A549 (cell line): ENCODE data around the gene ITGB2. TPM values are rescaled to one million over a fixed set of nuclear protein-coding genes. Genes with fewer than 3 reads are reported as not detected.

Experiments used
- ATAC-seq, 2 experiments: fragments of 200-7000 bp in 1 of 2; fragments of >200 bp in 1 of 2; cut with Nextera tagmentation in 1 of 2; cut with Tn5 transposase in 1 of 2; 3 replicates each; pipeline versions ENCODE4 v1.8.0 to v1.9.1; 2018 to 2020; ENCODE audit warnings: mild to moderate bottlenecking in 1 of 2, moderate library complexity in 1 of 2
- CTCF ChIA-PET: fragments of 300-600 bp; sonication (Branson Sonifier 250); formaldehyde crosslinking; extraction: SDS; loops from one replicate; lab custom pipeline; 2021; ENCODE audit warnings: antibody characterized with exemption, inconsistent platforms; lab: Yijun Ruan, JAX
- POLR2A ChIA-PET: fragments of 350-600 bp; formaldehyde crosslinking; extraction: SDS; loops from one replicate; lab custom pipeline; 2021; ENCODE audit warnings: antibody characterized with exemption, inconsistent platforms; lab: Yijun Ruan, JAX
- DNase-seq, 2 experiments: peaks; one replicate each; pipeline versions ENCODE4 v3.0.0 to v3.0.0-alpha.2; 2011 to 2016; ENCODE audit warnings: low read depth in 1 of 2, low spot score in 1 of 2
- FAIRE-seq: peaks from 2 replicates; lab custom pipeline; 2011; peaks lifted over from hg19 to GRCh38; lab: Jason Lieb, UNC
- H3K27ac ChIP-seq, 2 experiments: fragments of >200 bp; sonication (Bioruptor Twin); formaldehyde crosslinking; 3 replicates each; pipeline ENCODE4 v1.5.1; 2016 to 2017
- H3K4me1 ChIP-seq: fragments of >200 bp; sonication (Bioruptor Twin); formaldehyde crosslinking; 3 replicates; pipeline ENCODE4 v1.6.1; 2016
- H3K4me2 ChIP-seq: fragments of >200 bp; sonication (Bioruptor Twin); formaldehyde crosslinking; 3 replicates; pipeline ENCODE4 v1.6.1; 2016
- H3K4me3 ChIP-seq: fragments of >200 bp; sonication (Bioruptor Twin); formaldehyde crosslinking; 3 replicates; pipeline ENCODE4 v1.5.1; 2016
- H3K9me3 ChIP-seq: fragments of >200 bp; sonication (Bioruptor Twin); formaldehyde crosslinking; 3 replicates; pipeline ENCODE4 v1.6.1; 2016
- ATOH8 ChIP-seq: fragments of 250-450 bp; sonication (Bioruptor Pico); IDR thresholded peaks from 2 replicates; pipeline ENCODE4 v1.5.0; 2020; ENCODE audit warnings: low read depth, mild to moderate bottlenecking, moderate library complexity
- BCL3 ChIP-seq: fragments of >200 bp; sonication (Bioruptor Twin); formaldehyde crosslinking; IDR thresholded peaks from 3 replicates; pipeline ENCODE4 v1.6.1; 2016
- CBX8 ChIP-seq: fragments of 200-600 bp; sonication (generic); IDR thresholded peaks from 2 replicates; pipeline ENCODE4 v1.6.1; 2016
- CEBPB ChIP-seq, 2 experiments: fragments of >200 bp in 1 of 2; sonication (Bioruptor Twin) in 1 of 2; formaldehyde crosslinking in 1 of 2; IDR thresholded peaks; 2 replicates each; pipeline ENCODE4 v1.6.1; 2012 to 2016
- CHD4 ChIP-seq: fragments of 200-600 bp; sonication (generic); IDR thresholded peaks from 2 replicates; pipeline ENCODE4 v1.6.1; 2016; ENCODE audit warnings: antibody characterized with exemption, mild to moderate bottlenecking, borderline replicate concordance
- EHMT2 ChIP-seq: fragments of 200-600 bp; sonication (generic); IDR thresholded peaks from 2 replicates; pipeline ENCODE4 v1.6.1; 2016; ENCODE audit warnings: antibody characterized with exemption, low read depth, mild to moderate bottlenecking, moderate library complexity
- EP300 ChIP-seq, 2 experiments: fragments of >200 bp; sonication (Bioruptor Twin); formaldehyde crosslinking; IDR thresholded peaks; 2 replicates in 1 of 2; 3 replicates in 1 of 2; pipeline ENCODE4 v1.6.1; 2016 to 2017
- FOSB ChIP-seq: fragments of 250-450 bp; sonication (Bioruptor Pico); IDR thresholded peaks from 2 replicates; pipeline ENCODE4 v1.5.0; 2020; ENCODE audit warnings: mild to moderate bottlenecking, moderate library complexity
- FOSL2 ChIP-seq, 2 experiments: fragments of 450-650 bp in 1 of 2; fragments of >200 bp in 1 of 2; sonication (Bioruptor Twin) in 1 of 2; formaldehyde crosslinking; IDR thresholded peaks; 2 replicates each; pipeline versions ENCODE4 v1.5.0 to v1.6.1; 2016 to 2020; ENCODE audit warnings: mild to moderate bottlenecking in 1 of 2, moderate library complexity in 1 of 2
- GATA3 ChIP-seq: IDR thresholded peaks from 2 replicates; pipeline ENCODE4 v1.6.1; 2012; ENCODE audit warnings: borderline replicate concordance
- HDAC2 ChIP-seq: fragments of 200-600 bp; sonication (generic); IDR thresholded peaks from 2 replicates; pipeline ENCODE4 v1.6.1; 2016
- HOXB13 ChIP-seq: fragments of 250-450 bp; sonication (Bioruptor Pico); IDR thresholded peaks from 2 replicates; pipeline ENCODE4 v1.5.0; 2020; ENCODE audit warnings: low read depth, mild to moderate bottlenecking, moderate library complexity
- JUNB ChIP-seq: fragments of >200 bp; sonication (Bioruptor Twin); formaldehyde crosslinking; IDR thresholded peaks from 2 replicates; pipeline ENCODE4 v1.6.1; 2016
- KDM1A ChIP-seq: fragments of 200-600 bp; sonication (generic); IDR thresholded peaks from 2 replicates; pipeline ENCODE4 v1.6.1; 2016; ENCODE audit warnings: low read depth, mild to moderate bottlenecking
- MAFK ChIP-seq: fragments of 450-650 bp; IDR thresholded peaks from 2 replicates; pipeline ENCODE4 v1.6.1; 2014; ENCODE audit not compliant: partially characterized antibody
- PBX3 ChIP-seq: IDR thresholded peaks from 2 replicates; pipeline ENCODE4 v1.6.1; 2012
- PHF8 ChIP-seq: fragments of 200-600 bp; sonication (generic); IDR thresholded peaks from 2 replicates; pipeline ENCODE4 v1.6.1; 2016; ENCODE audit warnings: low read depth, mild to moderate bottlenecking, antibody characterized with exemption, moderate library complexity, borderline replicate concordance
- RAD21 ChIP-seq, 2 experiments: fragments of >200 bp in 1 of 2; sonication (Bioruptor Twin) in 1 of 2; formaldehyde crosslinking in 1 of 2; IDR thresholded peaks in 1 of 2; conservative IDR thresholded peaks in 1 of 2; 2 replicates in 1 of 2; 3 replicates in 1 of 2; pipeline ENCODE4 v1.6.1; 2012 to 2018; ENCODE audit warnings: inconsistent platforms in 1 of 2
- RARB ChIP-seq: fragments of 250-450 bp; sonication (Bioruptor Pico); IDR thresholded peaks from 2 replicates; pipeline ENCODE4 v1.8.0; 2021; ENCODE audit warnings: mild to moderate bottlenecking, moderate library complexity
- RNF2 ChIP-seq: fragments of 200-600 bp; sonication (generic); IDR thresholded peaks from 2 replicates; pipeline ENCODE4 v1.6.1; 2016; ENCODE audit warnings: low read depth, mild to moderate bottlenecking, antibody characterized with exemption, moderate library complexity, borderline replicate concordance
- TFCP2L1 ChIP-seq: fragments of 250-450 bp; sonication (Bioruptor Pico); IDR thresholded peaks from 2 replicates; pipeline ENCODE4 v1.5.0; 2021; ENCODE audit warnings: mild to moderate bottlenecking
- WGBS: methylation state at CpG from one replicate; pipeline ENCODE4 v1.1.6; 2017; ENCODE audit errors: missing lambda C conversion rate; 5-methylcytosine and 5-hydroxymethylcytosine counted together
- polyA plus RNA-seq, 4 experiments: library from polyadenylated mRNA; depleted of rRNA in 3 of 4; stranded (reverse); fragments of >200 nt; fragmentation: RNase III in 1 of 4; extraction: RNeasy Plus Mini Kit Qiagen cat#74134 plus additional on column Dnase treatment in 1 of 4; gene quantifications; 2 replicates in 3 of 4; 3 replicates in 1 of 4; pipeline ENCODE4 v1.2.3, GENCODE V29; 2011 to 2017
- TF ChIP-seq, protein P1 (sequence below): fragments of 200-600 bp; sonication (generic); IDR thresholded peaks from 2 replicates; pipeline ENCODE4 v1.6.1; 2016; ENCODE audit warnings: antibody characterized with exemption, mild to moderate bottlenecking, moderate library complexity

The ITGB2 gene
- polyA plus RNA-seq, 2 of the 4 experiments (the other 2 are of a cell fraction): 0.46 to 0.59 TPM

DNA sequence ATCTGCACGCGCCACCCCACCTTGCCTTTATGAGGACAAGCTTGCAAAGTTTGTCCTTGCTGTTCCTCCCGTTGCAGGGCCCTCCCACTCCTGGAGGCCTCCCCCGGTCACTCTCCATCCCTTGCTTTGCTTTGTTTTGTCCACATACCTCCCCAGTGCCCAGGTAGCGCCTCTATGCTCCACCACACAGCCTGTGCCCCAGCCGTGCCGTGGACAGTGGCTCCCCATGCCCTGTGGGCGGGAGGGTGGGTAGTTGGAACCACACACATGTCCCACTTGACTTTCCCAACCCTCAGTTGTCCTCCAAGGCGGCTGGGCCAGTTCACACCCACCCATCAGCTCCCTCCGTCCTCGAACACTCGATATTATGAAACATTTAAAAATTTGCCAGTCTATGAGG is 43.7 kb upstream of the ITGB2 start:
- 93% methylated on average over 12 of the region's 12 CpGs for WGBS
- POLR2A ChIA-PET: no interaction called here
- no peak for DNase-seq
- ATAC-seq: no peak
- TF ChIP-seq KDM1A: no peak
- no peak for TF ChIP-seq GATA3
- TF ChIP-seq TFCP2L1 (CRISPR knock-in tag): no peak
- no peak overlapping the region for H3K4me2 ChIP-seq
- H3K9me3 ChIP-seq: no peaks in the 10 kb centered on the region
- H3K4me3 ChIP-seq: no peak overlapping the region
- no peak for FAIRE-seq
- peaks cover 15% of the 10 kb centered on the region for H3K4me1 ChIP-seq
- H3K27ac ChIP-seq: no peak overlapping the region
- CTCF ChIA-PET: interaction anchor here (1.1 to 8.3 kb wide), 6 partner anchors 12 to 173 kb away, joined by 3 to 47 read pairs (median 8); no protein-coding TSS in a partner anchor

DNA sequence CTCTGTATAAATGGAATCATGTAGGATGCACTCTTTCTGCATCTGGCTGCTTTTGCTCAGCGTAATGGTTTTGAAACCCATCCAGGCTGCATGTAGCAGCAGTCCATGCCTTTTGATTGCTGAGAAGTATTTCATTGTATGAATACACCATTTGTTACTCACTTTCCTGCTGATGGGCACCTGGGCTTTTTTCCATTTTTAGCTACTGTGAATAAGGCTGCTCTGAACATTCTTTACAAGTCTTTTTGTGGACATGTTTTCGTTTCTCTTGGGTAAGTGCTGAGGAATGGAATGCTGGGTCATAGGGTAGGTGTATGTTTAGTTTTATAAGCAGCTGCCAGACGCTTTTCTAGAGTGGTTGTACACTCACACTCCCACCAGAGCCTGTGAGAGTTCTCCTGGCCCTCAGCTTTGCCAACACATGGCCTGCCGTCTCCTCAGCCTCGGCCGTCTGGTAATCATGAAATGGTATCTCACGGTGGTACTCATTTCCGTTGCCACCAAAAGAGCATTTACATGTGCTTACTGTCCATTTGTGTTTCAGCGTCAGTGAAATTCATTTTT is 41.8 kb upstream of the ITGB2 start:
- H3K9me3 ChIP-seq: no peaks in the 10 kb centered on the region
- H3K4me3 ChIP-seq: no peak overlapping the region
- no peak overlapping the region for H3K4me2 ChIP-seq
- FAIRE-seq (no peak), DNase-seq (no peak), ATAC-seq (no peak)
- TF ChIP-seq RNF2 (no peak), FOSB (CRISPR knock-in tag) (no peak), BCL3 (no peak), PHF8 (no peak), CBX8 (no peak), HDAC2 (no peak), ATOH8 (CRISPR knock-in tag) (no peak), CHD4 (no peak), RAD21 (conservative IDR thresholded peaks at IDR 0.05 in 1 of 2, IDR thresholded peaks at IDR 0.05 in 1 of 2) (no peak), FOSL2 (IDR thresholded peaks at IDR 0.05) (no peak), FOSL2 (CRISPR knock-in tag; IDR thresholded peaks at IDR 0.05) (no peak), RARB (no peak), CEBPB (IDR thresholded peaks at IDR 0.05) (no peak), JUNB (no peak), HOXB13 (no peak), TFCP2L1 (CRISPR knock-in tag) (no peak), MAFK (no peak)
- WGBS: 88% methylated on average over 9 of the region's 9 CpGs
- H3K4me1 ChIP-seq: peaks cover 3% of the 10 kb centered on the region; the same call in 2 of the 3 replicates
- H3K27ac ChIP-seq: no peak overlapping the region
- CTCF ChIA-PET: interaction anchor here (1.1 to 5.0 kb wide), 6 partner anchors 9 to 178 kb away, joined by 3 to 38 read pairs (median 4); no protein-coding TSS in a partner anchor
- POLR2A ChIA-PET: no interaction called here

GRCh38 chr21:44960141-44961092 is 39.7 kb upstream of the ITGB2 start:
- H3K27ac ChIP-seq: no peak overlapping the region
- no peak for TF ChIP-seq EP300 (IDR thresholded peaks at IDR 0.05)
- no peak for TF ChIP-seq EHMT2
- TF ChIP-seq MAFK: peak; percentile 73
- no peak for TF ChIP-seq PBX3
- TF ChIP-seq, protein P1, sequence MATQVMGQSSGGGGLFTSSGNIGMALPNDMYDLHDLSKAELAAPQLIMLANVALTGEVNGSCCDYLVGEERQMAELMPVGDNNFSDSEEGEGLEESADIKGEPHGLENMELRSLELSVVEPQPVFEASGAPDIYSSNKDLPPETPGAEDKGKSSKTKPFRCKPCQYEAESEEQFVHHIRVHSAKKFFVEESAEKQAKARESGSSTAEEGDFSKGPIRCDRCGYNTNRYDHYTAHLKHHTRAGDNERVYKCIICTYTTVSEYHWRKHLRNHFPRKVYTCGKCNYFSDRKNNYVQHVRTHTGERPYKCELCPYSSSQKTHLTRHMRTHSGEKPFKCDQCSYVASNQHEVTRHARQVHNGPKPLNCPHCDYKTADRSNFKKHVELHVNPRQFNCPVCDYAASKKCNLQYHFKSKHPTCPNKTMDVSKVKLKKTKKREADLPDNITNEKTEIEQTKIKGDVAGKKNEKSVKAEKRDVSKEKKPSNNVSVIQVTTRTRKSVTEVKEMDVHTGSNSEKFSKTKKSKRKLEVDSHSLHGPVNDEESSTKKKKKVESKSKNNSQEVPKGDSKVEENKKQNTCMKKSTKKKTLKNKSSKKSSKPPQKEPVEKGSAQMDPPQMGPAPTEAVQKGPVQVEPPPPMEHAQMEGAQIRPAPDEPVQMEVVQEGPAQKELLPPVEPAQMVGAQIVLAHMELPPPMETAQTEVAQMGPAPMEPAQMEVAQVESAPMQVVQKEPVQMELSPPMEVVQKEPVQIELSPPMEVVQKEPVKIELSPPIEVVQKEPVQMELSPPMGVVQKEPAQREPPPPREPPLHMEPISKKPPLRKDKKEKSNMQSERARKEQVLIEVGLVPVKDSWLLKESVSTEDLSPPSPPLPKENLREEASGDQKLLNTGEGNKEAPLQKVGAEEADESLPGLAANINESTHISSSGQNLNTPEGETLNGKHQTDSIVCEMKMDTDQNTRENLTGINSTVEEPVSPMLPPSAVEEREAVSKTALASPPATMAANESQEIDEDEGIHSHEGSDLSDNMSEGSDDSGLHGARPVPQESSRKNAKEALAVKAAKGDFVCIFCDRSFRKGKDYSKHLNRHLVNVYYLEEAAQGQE: no peak
- DNase-seq (no peak), FAIRE-seq (no peak), ATAC-seq (no peak)
- 95% methylated on average over 18 of the region's 23 CpGs for WGBS
- H3K4me1 ChIP-seq: no peaks in the 10 kb centered on the region
- no peak overlapping the region for H3K4me2 ChIP-seq
- CTCF ChIA-PET: interaction anchor here (5.0 kb wide), 1 partner anchor 11 kb away, joined by 38 read pairs; no protein-coding TSS in a partner anchor
- H3K4me3 ChIP-seq: no peak overlapping the region
- POLR2A ChIA-PET: no interaction called here
- H3K9me3 ChIP-seq: no peaks in the 10 kb centered on the region
